MM.1S (cell line): ENCODE measurements around the gene CD200R1.

Source experiments
- DNase-seq: peaks from one replicate; pipeline ENCODE4 v3.0.0-alpha.2; 2015
- H2AFZ ChIP-seq: fragments of 300-600 bp; sonication (generic); 2 replicates; pipeline ENCODE4 v1.6.0; 2016; ENCODE audit warnings: antibody characterized with exemption, low read length
- H3F3A ChIP-seq: fragments of 300-600 bp; sonication (generic); 2 replicates; pipeline ENCODE4 v1.6.1; 2016; ENCODE audit warnings: mild to moderate bottlenecking, antibody characterized with exemption, low read length, moderate library complexity, mixed read lengths; ENCODE audit not compliant: insufficient read depth
- H3K27ac ChIP-seq: fragments of 300-600 bp; sonication (generic); 2 replicates; pipeline ENCODE4 v1.5.1; 2016; ENCODE audit warnings: mild to moderate bottlenecking, low read length
- H3K27me3 ChIP-seq: fragments of 300-600 bp; sonication (generic); replicated peaks from 2 replicates; pipeline ENCODE4 v1.6.0; 2016; ENCODE audit warnings: low read length; ENCODE audit not compliant: insufficient read depth
- H3K36me3 ChIP-seq: fragments of 300-600 bp; sonication (generic); replicated peaks from 2 replicates; pipeline ENCODE4 v1.6.1; 2016; ENCODE audit warnings: mild to moderate bottlenecking, low read length, mixed read lengths; ENCODE audit not compliant: insufficient read depth
- H3K4me1 ChIP-seq: fragments of 300-600 bp; sonication (generic); 2 replicates; pipeline ENCODE4 v1.6.1; 2016; ENCODE audit warnings: low read length, mixed read lengths
- H3K4me2 ChIP-seq: fragments of 300-600 bp; sonication (generic); 2 replicates; pipeline ENCODE4 v1.6.0; 2016; ENCODE audit warnings: low read depth, low read length
- H3K4me3 ChIP-seq: fragments of 300-600 bp; sonication (generic); 2 replicates; pipeline ENCODE4 v1.5.1; 2016; ENCODE audit warnings: low read length, mixed read lengths
- H3K79me2 ChIP-seq: fragments of 300-600 bp; sonication (generic); 2 replicates; pipeline ENCODE4 v1.6.1; 2016; ENCODE audit warnings: mixed run types, low read length, mixed read lengths
- H3K9ac ChIP-seq: fragments of 300-600 bp; sonication (generic); 2 replicates; pipeline ENCODE4 v1.6.1; 2016; ENCODE audit warnings: low read length, mixed read lengths
- H3K9me2 ChIP-seq: fragments of 300-600 bp; sonication (generic); replicated peaks from 2 replicates; pipeline ENCODE4 v1.6.1; 2016; ENCODE audit warnings: mild to moderate bottlenecking, low read length, mixed read lengths; ENCODE audit not compliant: insufficient read depth
- H3K9me3 ChIP-seq: fragments of 300-600 bp; sonication (generic); replicated peaks from 2 replicates; pipeline ENCODE4 v1.6.1; 2016; ENCODE audit warnings: mild to moderate bottlenecking, low read length, mixed read lengths; ENCODE audit not compliant: insufficient read depth
- H4K20me1 ChIP-seq: fragments of 300-600 bp; sonication (generic); 2 replicates; pipeline ENCODE4 v1.6.1; 2016; ENCODE audit warnings: mild to moderate bottlenecking, low read length, moderate library complexity, mixed read lengths; ENCODE audit not compliant: insufficient read depth
- CTCF ChIP-seq: fragments of 300-600 bp; sonication (generic); IDR thresholded peaks from 2 replicates; pipeline ENCODE4 v1.5.1; 2016; ENCODE audit warnings: antibody characterized with exemption, low read length, mixed read lengths
- EZH2 ChIP-seq: fragments of 300-600 bp; sonication (generic); optimal IDR thresholded peaks from 2 replicates; pipeline ENCODE3; 2017; ENCODE audit warnings: low read depth, mild to moderate bottlenecking, antibody characterized with exemption, low read length, mixed read lengths
- EZH2phosphoT487 ChIP-seq: fragments of 300-600 bp; sonication (generic); IDR thresholded peaks from 2 replicates; pipeline ENCODE4 v1.6.1; 2018; ENCODE audit warnings: antibody characterized with exemption, low read length

Gene CD200R1

GRCh38 chr3:113018536-113019181 lies 43.8 kb upstream of the CD200R1 start:
- DNase-seq, result no peak
- TF ChIP-seq EZH2 (no peak), EZH2phosphoT487 (no peak), CTCF (no peak)
- Histone ChIP-seq H3K9ac (peak overlapping the region; percentile 80), H3K9me3 (no peaks in the 10 kb centered on the region), H3F3A (no peaks in the 10 kb centered on the region), H3K4me1 (peaks cover 12% of the 10 kb centered on the region), H2AFZ (peak overlapping the region; percentile 90), H4K20me1 (no peaks in the 10 kb centered on the region), H3K27ac (peak overlapping the region; percentile 70; the same call in 1 of the 2 replicates), H3K4me2 (peak overlapping the region; percentile 80), H3K4me3 (peak overlapping the region; percentile 88), H3K36me3 (no peaks in the 10 kb centered on the region), H3K9me2 (no peaks in the 10 kb centered on the region), H3K79me2 (peaks cover 57% of the 10 kb centered on the region), H3K27me3 (no peaks in the 10 kb centered on the region)

- Histone ChIP-seq H2AFZ (no peak overlapping the region), H3K27ac (no peak overlapping the region), H3K9me3 (no peaks in the 10 kb centered on the region), H3K9ac (no peak overlapping the region), H3K27me3 (no peaks in the 10 kb centered on the region), H3K4me3 (no peak overlapping the region), H3K79me2 (peaks cover 59% of the 10 kb centered on the region), H3K4me2 (no peak overlapping the region), H3K4me1 (peaks cover 6% of the 10 kb centered on the region), H3K9me2 (no peaks in the 10 kb centered on the region), H4K20me1 (no peaks in the 10 kb centered on the region), H3F3A (no peaks in the 10 kb centered on the region), H3K36me3 (peaks cover 14% of the 10 kb centered on the region; the same call in 1 of the 2 replicates)
- DNase-seq, result no peak
- TF ChIP-seq EZH2phosphoT487 (no peak), EZH2 (no peak), CTCF (no peak)
These were observed 38.7 kb upstream of the CD200R1 start for GRCh38 chr3:113013593-113013992.

DNA sequence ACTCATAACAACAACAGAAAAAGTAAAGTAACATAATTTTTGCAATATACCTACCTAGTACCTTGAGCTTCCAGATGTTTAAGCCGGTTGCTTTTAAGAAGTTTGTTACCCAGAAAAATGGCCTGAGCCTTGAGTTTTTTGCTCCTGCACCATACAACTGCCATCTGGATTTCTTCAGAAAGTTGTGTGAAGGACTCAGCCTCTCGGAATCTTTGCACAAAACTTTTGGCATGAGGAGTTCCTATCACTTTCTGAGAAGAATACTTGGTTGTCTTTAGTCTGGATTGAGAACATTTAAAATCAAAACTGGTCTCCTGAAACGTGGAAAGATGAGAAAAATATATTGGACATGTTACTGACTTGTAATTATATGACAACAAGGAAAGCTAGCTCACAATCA lies 33.2 kb upstream of the CD200R1 start:
- TF ChIP-seq EZH2 (no peak), EZH2phosphoT487 (no peak), CTCF (no peak)
- Histone ChIP-seq H2AFZ (no peak overlapping the region), H3K27ac (no peak overlapping the region), H3K4me1 (peaks cover 20% of the 10 kb centered on the region), H3K9ac (no peak overlapping the region), H3K9me3 (no peaks in the 10 kb centered on the region), H3K9me2 (no peaks in the 10 kb centered on the region), H3K79me2 (peaks cover 13% of the 10 kb centered on the region), H3K4me3 (no peak overlapping the region), H4K20me1 (no peaks in the 10 kb centered on the region), H3K27me3 (no peaks in the 10 kb centered on the region), H3F3A (peaks cover 22% of the 10 kb centered on the region), H3K36me3 (peaks cover 14% of the 10 kb centered on the region; the same call in 1 of the 2 replicates), H3K4me2 (no peak overlapping the region)
- no peak for DNase-seq
